IMR-90 (cell line): Measurements from ENCODE around the gene RNF213. TPM values are rescaled to one million over a fixed set of nuclear protein-coding genes. Genes with fewer than 3 reads are reported as not detected.

Experiments used
- ATAC-seq: fragments of 200-7000 bp; cut with Tn5 transposase; 2 replicates; pipeline ENCODE4 v1.9.1; 2020; ENCODE audit warnings: low read depth, mild to moderate bottlenecking, moderate library complexity
- BruUV-seq: library from RNA; stranded (reverse); fragments of 400-500 nt; replicated peaks from 2 replicates; lab custom pipeline; 2021; lab: Mats Ljungman, UMichigan
- CTCF ChIA-PET: fragments of 300-600 bp; formaldehyde crosslinking; extraction: SDS; loops from one replicate; lab custom pipeline; 2021; ENCODE audit warnings: antibody characterized with exemption; lab: Yijun Ruan, JAX
- POLR2A ChIA-PET: fragments of 300-600 bp; sonication (Branson Sonifier 250); formaldehyde crosslinking; loops from one replicate; lab custom pipeline; 2022; ENCODE audit warnings: antibody characterized with exemption; ENCODE audit not compliant: unreplicated experiment; lab: Charles Lee
- DNase-seq: peaks from one replicate; pipeline ENCODE4 v3.0.0; 2013
- H2AFZ ChIP-seq: replicated peaks from 2 replicates; pipeline ENCODE3; 2013; ENCODE audit warnings: low read length, mild to moderate bottlenecking; ENCODE audit not compliant: poor library complexity
- H2AK5ac ChIP-seq: 2 replicates; pipeline ENCODE4 v1.6.1; 2013; ENCODE audit warnings: low read depth, low read length, inconsistent platforms
- H2AK9ac ChIP-seq: replicated peaks from 2 replicates; pipeline ENCODE3; 2013; ENCODE audit warnings: mild to moderate bottlenecking, low read depth, low read length, moderate library complexity; ENCODE audit not compliant: poor library complexity
- H2BK120ac ChIP-seq: 2 replicates; pipeline ENCODE4 v1.6.1; 2013; ENCODE audit warnings: low read depth, low read length, inconsistent platforms
- H2BK15ac ChIP-seq: 3 replicates; pipeline ENCODE4 v1.6.1; 2013; ENCODE audit warnings: low read depth, low read length, inconsistent platforms
- H2BK20ac ChIP-seq: 2 replicates; pipeline ENCODE4 v1.6.1; 2013; ENCODE audit warnings: low read depth, mild to moderate bottlenecking, inconsistent platforms, low read length, moderate library complexity
- H2BK5ac ChIP-seq: 2 replicates; pipeline ENCODE4 v1.6.1; 2013; ENCODE audit warnings: mild to moderate bottlenecking, low read depth, low read length, inconsistent platforms; ENCODE audit not compliant: poor library complexity, severe bottlenecking
- H3K14ac ChIP-seq: replicated peaks from 2 replicates; pipeline ENCODE4 v1.6.1; 2013; ENCODE audit warnings: low read depth, low read length, inconsistent platforms
- H3K18ac ChIP-seq: 2 replicates; pipeline ENCODE4 v1.6.1; 2013; ENCODE audit warnings: low read depth, low read length, control low read depth
- H3K23ac ChIP-seq: 2 replicates; pipeline ENCODE4 v1.6.1; 2013; ENCODE audit warnings: low read depth, low read length, inconsistent platforms
- H3K27ac ChIP-seq: 2 replicates; pipeline ENCODE4 v1.5.1; 2013; ENCODE audit warnings: mild to moderate bottlenecking, control low read depth, low read length; ENCODE audit not compliant: insufficient read depth
- H3K27me3 ChIP-seq: 2 replicates; pipeline ENCODE4 v1.6.1; 2013; ENCODE audit warnings: low read length; ENCODE audit not compliant: control insufficient read depth, insufficient read depth
- H3K36me3 ChIP-seq: 2 replicates; pipeline ENCODE4 v1.6.1; 2013; ENCODE audit warnings: low read length, mixed read lengths; ENCODE audit not compliant: control insufficient read depth, insufficient read depth
- H3K4ac ChIP-seq: 2 replicates; pipeline ENCODE4 v1.6.1; 2013; ENCODE audit warnings: low read depth, low read length, inconsistent platforms
- H3K4me1 ChIP-seq: 2 replicates; pipeline ENCODE4 v1.6.1; 2013; ENCODE audit warnings: low read length, mixed read lengths; ENCODE audit not compliant: control insufficient read depth, insufficient read depth
- H3K4me2 ChIP-seq: 2 replicates; pipeline ENCODE4 v1.6.1; 2013; ENCODE audit warnings: low read depth, mild to moderate bottlenecking, control low read depth, low read length, moderate library complexity
- H3K4me3 ChIP-seq: 2 replicates; pipeline ENCODE4 v1.5.1; 2013; ENCODE audit warnings: low read depth, mild to moderate bottlenecking, control low read depth, low read length, moderate library complexity; ENCODE audit not compliant: insufficient read depth
- H3K56ac ChIP-seq: 2 replicates; pipeline ENCODE4 v1.6.1; 2013; ENCODE audit warnings: low read length, inconsistent platforms; ENCODE audit not compliant: insufficient read depth; ENCODE audit errors: extremely low read depth
- H3K79me1 ChIP-seq, 2 experiments: 2 replicates each; pipeline ENCODE4 v1.6.1; 2013; ENCODE audit warnings: low read length in 2 of 2, inconsistent platforms in 1 of 2, low read depth in 1 of 2
- H3K9ac ChIP-seq: 2 replicates; pipeline ENCODE4 v1.6.1; 2013; ENCODE audit warnings: low read depth, low read length, control low read depth
- H3K9me1 ChIP-seq: 2 replicates; pipeline ENCODE4 v1.6.1; 2013; ENCODE audit warnings: low read length, inconsistent platforms; ENCODE audit not compliant: insufficient read depth
- H3K9me3 ChIP-seq: 2 replicates; pipeline ENCODE4 v1.6.1; 2013; ENCODE audit warnings: low read length; ENCODE audit not compliant: control insufficient read depth, insufficient read depth
- H4K20me1 ChIP-seq: 2 replicates; pipeline ENCODE4 v1.6.1; 2013; ENCODE audit warnings: low read length, inconsistent platforms; ENCODE audit not compliant: insufficient read depth
- H4K5ac ChIP-seq: 2 replicates; pipeline ENCODE4 v1.6.1; 2013; ENCODE audit warnings: mild to moderate bottlenecking, low read depth, low read length, control low read depth
- H4K8ac ChIP-seq, 2 experiments: 2 replicates each; pipeline ENCODE4 v1.6.1; 2013; ENCODE audit warnings: low read depth in 2 of 2, low read length in 2 of 2, control low read depth in 1 of 2, inconsistent platforms in 1 of 2
- H4K91ac ChIP-seq: 2 replicates; pipeline ENCODE4 v1.6.1; 2013; ENCODE audit warnings: low read depth, low read length, inconsistent platforms; ENCODE audit not compliant: insufficient read depth
- BHLHE40 ChIP-seq: fragments of 150-350 bp; IDR thresholded peaks from 2 replicates; pipeline ENCODE4 v1.6.1; 2016; ENCODE audit warnings: mild to moderate bottlenecking, low read depth, low read length
- CEBPB ChIP-seq: IDR thresholded peaks from 2 replicates; pipeline ENCODE4 v1.6.1; 2012; ENCODE audit warnings: low read depth, low read length, improper control_type of control experiment
- CHD1 ChIP-seq: IDR thresholded peaks from 2 replicates; pipeline ENCODE4 v1.6.1; 2012; ENCODE audit warnings: low read depth, low read length, improper control_type of control experiment
- FOS ChIP-seq: fragments of 150-350 bp; IDR thresholded peaks from 2 replicates; pipeline ENCODE4 v1.6.1; 2016; ENCODE audit warnings: low read depth, low read length
- MAFK ChIP-seq: IDR thresholded peaks from 2 replicates; pipeline ENCODE4 v1.6.1; 2012; ENCODE audit warnings: low read depth, low read length, improper control_type of control experiment
- MAZ ChIP-seq: IDR thresholded peaks from 2 replicates; pipeline ENCODE4 v1.6.1; 2012; ENCODE audit warnings: low read depth, mild to moderate bottlenecking, low read length, improper control_type of control experiment, moderate library complexity, borderline replicate concordance
- MXI1 ChIP-seq: IDR thresholded peaks from 2 replicates; pipeline ENCODE4 v1.6.1; 2012; ENCODE audit warnings: low read depth, mild to moderate bottlenecking, low read length, moderate library complexity, borderline replicate concordance
- NFE2L2 ChIP-seq: fragments of 150-350 bp; IDR thresholded peaks from 2 replicates; pipeline ENCODE4 v1.6.1; 2016; ENCODE audit warnings: low read depth, mild to moderate bottlenecking, low read length
- POLR2A ChIP-seq: IDR thresholded peaks from 2 replicates; pipeline ENCODE4 v1.6.1; 2012; ENCODE audit warnings: mild to moderate bottlenecking, low read depth, low read length
- RAD21 ChIP-seq: IDR thresholded peaks from 2 replicates; pipeline ENCODE4 v1.6.1; 2012; ENCODE audit warnings: low read length, improper control_type of control experiment
- RCOR1 ChIP-seq: IDR thresholded peaks from 2 replicates; pipeline ENCODE4 v1.6.1; 2012; ENCODE audit warnings: mild to moderate bottlenecking, low read length, improper control_type of control experiment; ENCODE audit not compliant: insufficient replicate concordance
- RFX5 ChIP-seq: IDR thresholded peaks from 2 replicates; pipeline ENCODE4 v1.8.0; 2012; ENCODE audit warnings: low read depth, mild to moderate bottlenecking, low read length, moderate library complexity
- SMC3 ChIP-seq: fragments of 150-350 bp; IDR thresholded peaks from 2 replicates; pipeline ENCODE4 v1.6.1; 2016; ENCODE audit warnings: low read depth, mild to moderate bottlenecking, antibody characterized with exemption, low read length, moderate library complexity
- WGBS, 2 experiments: methylation state at CpG; one replicate each; pipeline versions ENCODE4 v1.1.5 to v1.1.7; 2013; ENCODE audit warnings: missing lambda C conversion rate in 2 of 2; ENCODE audit not compliant: insufficient read length in 1 of 2; ENCODE audit errors: extremely low coverage in 2 of 2; 5-methylcytosine and 5-hydroxymethylcytosine counted together
- dilution Hi-C: fragments of 300-500 bp; cut with HindIII; formaldehyde crosslinking; loops from one replicate; pipeline ENCODE4 v1.14.3; 2018; ENCODE audit warnings: low sequenced_read_pairs; ENCODE audit not compliant: unreplicated experiment
- in situ Hi-C: fragments of 300-500 bp; cut with MboI; formaldehyde crosslinking; loops from 3 replicates; pipeline ENCODE4 v1.14.3; 2019; ENCODE audit warnings: low sequenced_read_pairs, inconsistent platforms, mixed read lengths
- intact Hi-C: fragments of 100-400 bp; cut with micrococcal nuclease; formaldehyde crosslinking; loops from 2 replicates; pipeline ENCODE4 v1.10.0; 2022
- polyA plus RNA-seq, 3 experiments: library from polyadenylated mRNA; depleted of rRNA; stranded (reverse); fragments of >200 nt; gene quantifications; 2 replicates each; pipeline ENCODE4 v1.2.3, GENCODE V29; 2012; ENCODE audit warnings: low replicate concordance in 1 of 3
- total RNA-seq: library from RNA; depleted of rRNA; stranded (reverse); fragments of >200 nt; gene quantifications from 2 replicates; pipeline ENCODE4 v1.2.3, GENCODE V29; 2012
- TF ChIP-seq, protein P1 (sequence below): fragments of 150-350 bp; IDR thresholded peaks from 2 replicates; pipeline ENCODE4 v1.6.1; 2017; ENCODE audit warnings: mild to moderate bottlenecking, antibody characterized with exemption, low read length, low read depth
- TF ChIP-seq, protein P2 (sequence below): conservative IDR thresholded peaks from 2 replicates; pipeline ENCODE4 v1.5.1; 2012; ENCODE audit warnings: mild to moderate bottlenecking, low read depth, low read length, improper control_type of control experiment
- TF ChIP-seq, protein P3 (sequence below): fragments of 150-350 bp; IDR thresholded peaks from 2 replicates; pipeline ENCODE4 v1.6.1; 2016; ENCODE audit warnings: low read depth, mild to moderate bottlenecking, low read length, moderate library complexity, borderline replicate concordance

The RNF213 gene
- total and polyA plus RNA-seq, 2 of the 4 experiments (the other 2 are of a cell fraction), result 23.4 to 36.0 TPM

DNA sequence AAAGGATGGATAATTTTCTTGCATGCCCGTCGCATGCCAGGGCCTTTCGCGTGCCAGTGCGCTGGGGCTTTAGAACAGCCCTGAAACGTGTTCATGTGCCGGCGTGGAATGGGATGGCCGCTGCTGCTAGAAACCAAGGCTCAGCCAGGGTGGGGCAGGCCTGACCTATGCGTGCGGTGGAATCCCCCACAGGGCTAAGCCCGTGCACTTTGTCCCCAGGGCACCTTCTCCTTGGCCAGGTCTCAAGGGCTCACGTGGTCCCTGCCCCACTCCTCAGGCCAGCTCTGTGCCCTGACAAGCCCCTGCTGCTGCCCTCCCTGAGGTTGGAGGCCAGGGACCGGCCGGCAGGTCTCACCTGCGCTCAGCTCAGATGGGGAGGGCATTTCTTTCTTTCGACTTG is 13.1 kb upstream of the RNF213 start:
- no peak overlapping the region for H3K4ac ChIP-seq
- H3K9me1 ChIP-seq, result 0 out of 2 replicates have a peak, but pooled peaks cover 2% of the 10 kb centered on the region
- no peak overlapping the region for H4K91ac ChIP-seq
- no peak overlapping the region for H2BK20ac ChIP-seq
- CTCF ChIA-PET, result no interaction called here
- H3K9ac ChIP-seq, result no peak overlapping the region
- no peaks in the 10 kb centered on the region for H4K20me1 ChIP-seq
- H3K14ac ChIP-seq, result no peak overlapping the region
- H2AFZ ChIP-seq, result no peak overlapping the region
- no peak overlapping the region for H3K4me2 ChIP-seq
- no peak overlapping the region for H2AK9ac ChIP-seq
- no peak overlapping the region for H2AK5ac ChIP-seq
- POLR2A ChIA-PET, result no interaction called here
- H3K27me3 ChIP-seq, result no peaks in the 10 kb centered on the region
- H3K56ac ChIP-seq, result no peak overlapping the region
- no TSS peak for BruUV-seq
- 94% methylated on average over 17 of the region's 17 CpGs; no CpG with 5 or more reads in 1 of the 2 experiments for WGBS, 2 experiments
- no peak for DNase-seq
- dilution Hi-C loops, result no loop called here
- no peak overlapping the region for H2BK120ac ChIP-seq
- no peaks in the 10 kb centered on the region for H3K79me1 ChIP-seq
- no peaks in the 10 kb centered on the region for H3K9me3 ChIP-seq
- no peak overlapping the region for H3K18ac ChIP-seq
- H4K8ac ChIP-seq, result no peak overlapping the region
- in situ Hi-C loops, result no loop called here
- H2BK15ac ChIP-seq, result no peak overlapping the region
- TF ChIP-seq CHD1, result no peak
- TF ChIP-seq CEBPB, result no peak
- TF ChIP-seq POLR2A, result no peak
- no peak for TF ChIP-seq SMC3
- TF ChIP-seq, protein P1, sequence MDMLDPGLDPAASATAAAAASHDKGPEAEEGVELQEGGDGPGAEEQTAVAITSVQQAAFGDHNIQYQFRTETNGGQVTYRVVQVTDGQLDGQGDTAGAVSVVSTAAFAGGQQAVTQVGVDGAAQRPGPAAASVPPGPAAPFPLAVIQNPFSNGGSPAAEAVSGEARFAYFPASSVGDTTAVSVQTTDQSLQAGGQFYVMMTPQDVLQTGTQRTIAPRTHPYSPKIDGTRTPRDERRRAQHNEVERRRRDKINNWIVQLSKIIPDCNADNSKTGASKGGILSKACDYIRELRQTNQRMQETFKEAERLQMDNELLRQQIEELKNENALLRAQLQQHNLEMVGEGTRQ, result no peak
- TF ChIP-seq RFX5, result no peak
- no peak for TF ChIP-seq FOS
- no peak for TF ChIP-seq MAZ
- TF ChIP-seq, protein P2, sequence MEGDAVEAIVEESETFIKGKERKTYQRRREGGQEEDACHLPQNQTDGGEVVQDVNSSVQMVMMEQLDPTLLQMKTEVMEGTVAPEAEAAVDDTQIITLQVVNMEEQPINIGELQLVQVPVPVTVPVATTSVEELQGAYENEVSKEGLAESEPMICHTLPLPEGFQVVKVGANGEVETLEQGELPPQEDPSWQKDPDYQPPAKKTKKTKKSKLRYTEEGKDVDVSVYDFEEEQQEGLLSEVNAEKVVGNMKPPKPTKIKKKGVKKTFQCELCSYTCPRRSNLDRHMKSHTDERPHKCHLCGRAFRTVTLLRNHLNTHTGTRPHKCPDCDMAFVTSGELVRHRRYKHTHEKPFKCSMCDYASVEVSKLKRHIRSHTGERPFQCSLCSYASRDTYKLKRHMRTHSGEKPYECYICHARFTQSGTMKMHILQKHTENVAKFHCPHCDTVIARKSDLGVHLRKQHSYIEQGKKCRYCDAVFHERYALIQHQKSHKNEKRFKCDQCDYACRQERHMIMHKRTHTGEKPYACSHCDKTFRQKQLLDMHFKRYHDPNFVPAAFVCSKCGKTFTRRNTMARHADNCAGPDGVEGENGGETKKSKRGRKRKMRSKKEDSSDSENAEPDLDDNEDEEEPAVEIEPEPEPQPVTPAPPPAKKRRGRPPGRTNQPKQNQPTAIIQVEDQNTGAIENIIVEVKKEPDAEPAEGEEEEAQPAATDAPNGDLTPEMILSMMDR, result no peak
- no peak for TF ChIP-seq RCOR1
- no peak for TF ChIP-seq RAD21
- TF ChIP-seq, protein P3, sequence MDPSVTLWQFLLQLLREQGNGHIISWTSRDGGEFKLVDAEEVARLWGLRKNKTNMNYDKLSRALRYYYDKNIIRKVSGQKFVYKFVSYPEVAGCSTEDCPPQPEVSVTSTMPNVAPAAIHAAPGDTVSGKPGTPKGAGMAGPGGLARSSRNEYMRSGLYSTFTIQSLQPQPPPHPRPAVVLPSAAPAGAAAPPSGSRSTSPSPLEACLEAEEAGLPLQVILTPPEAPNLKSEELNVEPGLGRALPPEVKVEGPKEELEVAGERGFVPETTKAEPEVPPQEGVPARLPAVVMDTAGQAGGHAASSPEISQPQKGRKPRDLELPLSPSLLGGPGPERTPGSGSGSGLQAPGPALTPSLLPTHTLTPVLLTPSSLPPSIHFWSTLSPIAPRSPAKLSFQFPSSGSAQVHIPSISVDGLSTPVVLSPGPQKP, result no peak
- no peak for TF ChIP-seq BHLHE40
- no peak for TF ChIP-seq MAFK
- no peak for TF ChIP-seq NFE2L2
- no peak for TF ChIP-seq MXI1
- no peak for ATAC-seq
- no peak overlapping the region for H4K5ac ChIP-seq
- H3K27ac ChIP-seq, result no peak overlapping the region
- H3K4me1 ChIP-seq, result no peaks in the 10 kb centered on the region
- H3K36me3 ChIP-seq, result peaks cover 53% of the 10 kb centered on the region
- no peak overlapping the region for H3K4me3 ChIP-seq
- no peak overlapping the region for H3K23ac ChIP-seq
- intact Hi-C loops, result no loop called here
- H2BK5ac ChIP-seq, result no peak overlapping the region
